Activated naive CD4-positive, alpha-beta T cell treated with anti-CD3 and anti-CD28 coated beads, Interleukin-2, amount 50 U/mL, for 24 hours (primary cell): ENCODE results near the gene SCAMP5.

Experiments used
- H3K27ac Mint-ChIP-seq: one replicate; pipeline ENCODE4 v1.8.0; 2021; ENCODE audit warnings: mild to moderate bottlenecking, mixed read lengths
- H3K27me3 Mint-ChIP-seq: one replicate; pipeline ENCODE4 v1.8.0; 2021; ENCODE audit warnings: mixed read lengths
- H3K36me3 Mint-ChIP-seq: one replicate; pipeline ENCODE4 v1.8.0; 2021; ENCODE audit warnings: mixed read lengths
- H3K4me1 Mint-ChIP-seq: one replicate; pipeline ENCODE4 v1.8.0; 2021; ENCODE audit warnings: mixed read lengths
- H3K4me3 Mint-ChIP-seq: one replicate; pipeline ENCODE4 v1.8.0; 2021; ENCODE audit warnings: mild to moderate bottlenecking, mixed read lengths
- H3K9me3 Mint-ChIP-seq: one replicate; pipeline ENCODE4 v1.8.0; 2021; ENCODE audit warnings: mixed read lengths

The SCAMP5 gene

DNA sequence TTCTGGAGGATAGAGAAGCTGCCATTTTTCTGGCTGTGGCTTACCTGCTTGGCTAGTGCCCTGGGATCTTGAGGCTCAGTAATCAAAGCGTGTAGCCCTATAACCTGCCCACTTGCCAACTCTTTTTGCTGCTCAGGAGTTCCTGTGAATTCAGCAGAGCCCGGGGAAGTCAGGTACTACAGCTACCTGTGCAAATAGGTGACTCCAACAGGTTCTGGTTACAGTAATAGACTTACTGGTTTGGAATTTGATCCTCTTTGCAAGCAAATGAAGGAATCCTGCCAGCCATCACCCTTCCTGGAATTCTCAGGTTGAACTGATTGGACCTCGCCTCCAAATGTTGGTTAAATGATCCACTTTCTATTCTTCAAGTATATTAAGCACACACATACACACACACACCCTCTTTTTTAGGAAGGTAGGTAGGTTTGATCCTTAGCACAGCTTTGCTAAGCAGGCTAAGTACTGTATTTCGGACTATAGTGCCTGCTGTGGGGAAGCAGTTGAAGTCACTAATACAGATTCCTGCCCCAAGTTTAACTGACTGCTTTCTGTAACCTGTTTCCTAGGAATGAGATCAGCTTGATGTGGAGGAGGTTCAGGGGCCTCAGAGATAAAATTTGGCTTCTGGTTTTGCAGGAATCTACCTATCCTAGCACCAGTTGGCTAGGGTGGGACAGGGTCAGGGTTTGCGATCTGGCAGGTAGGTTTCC lies 30.3 kb downstream of the SCAMP5 start:
- peaks cover 28% of the 10 kb centered on the region for H3K4me1 Mint-ChIP-seq
- no peaks in the 10 kb centered on the region for H3K27me3 Mint-ChIP-seq
- no peaks in the 10 kb centered on the region for H3K36me3 Mint-ChIP-seq
- H3K27ac Mint-ChIP-seq: peak overlapping the region; percentile 88
- H3K4me3 Mint-ChIP-seq: peak overlapping the region; percentile 96
- no peaks in the 10 kb centered on the region for H3K9me3 Mint-ChIP-seq

DNA sequence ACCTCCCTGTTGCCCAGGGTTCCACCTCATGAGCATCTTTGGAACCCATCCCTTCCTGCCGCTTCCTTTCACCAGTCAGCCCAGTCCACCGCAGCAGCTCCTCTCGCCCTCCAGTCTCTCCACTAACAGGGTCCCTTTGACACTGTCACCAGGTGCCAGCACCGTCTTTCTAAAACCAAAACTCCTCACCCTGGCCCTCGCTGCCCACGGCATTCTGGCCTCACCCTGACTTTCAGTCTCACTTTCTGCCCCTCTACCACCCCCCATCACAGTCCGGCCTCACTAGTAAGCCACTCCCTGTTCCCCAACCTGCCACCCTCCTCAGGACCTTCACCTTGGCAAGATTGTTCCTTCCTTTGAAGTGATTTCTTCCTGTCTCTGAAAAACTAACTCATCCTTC lies 32.2 kb downstream of the SCAMP5 start:
- no peaks in the 10 kb centered on the region for H3K36me3 Mint-ChIP-seq
- no peak overlapping the region for H3K4me3 Mint-ChIP-seq
- no peak overlapping the region for H3K27ac Mint-ChIP-seq
- H3K4me1 Mint-ChIP-seq: peaks cover 39% of the 10 kb centered on the region
- H3K9me3 Mint-ChIP-seq: no peaks in the 10 kb centered on the region
- no peaks in the 10 kb centered on the region for H3K27me3 Mint-ChIP-seq

DNA sequence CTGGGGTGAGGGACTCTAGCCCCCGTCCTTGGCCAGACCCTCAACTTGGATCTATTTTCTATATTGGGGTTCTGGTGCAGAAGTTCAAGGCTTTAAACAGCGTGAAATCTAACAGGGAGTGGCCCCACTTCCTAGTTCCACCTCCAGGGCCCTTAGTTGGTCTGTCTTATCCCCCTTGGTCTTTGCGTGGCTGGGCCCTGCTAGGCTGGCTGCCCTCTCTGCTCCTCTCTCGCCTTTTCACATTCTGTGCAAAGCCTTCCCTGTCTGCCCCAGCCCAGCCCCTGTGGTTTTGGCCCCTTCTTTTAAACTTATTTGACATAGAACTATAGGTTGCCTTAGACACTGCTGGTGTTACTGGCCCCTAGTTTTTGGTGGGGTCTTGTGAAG lies 33.6 kb downstream of the SCAMP5 start:
- Mint-ChIP-seq H3K36me3 (peaks cover 2% of the 10 kb centered on the region), H3K9me3 (no peaks in the 10 kb centered on the region), H3K4me3 (no peak overlapping the region), H3K27me3 (no peaks in the 10 kb centered on the region), H3K4me1 (peaks cover 36% of the 10 kb centered on the region), H3K27ac (peak overlapping the region; percentile 90)

DNA sequence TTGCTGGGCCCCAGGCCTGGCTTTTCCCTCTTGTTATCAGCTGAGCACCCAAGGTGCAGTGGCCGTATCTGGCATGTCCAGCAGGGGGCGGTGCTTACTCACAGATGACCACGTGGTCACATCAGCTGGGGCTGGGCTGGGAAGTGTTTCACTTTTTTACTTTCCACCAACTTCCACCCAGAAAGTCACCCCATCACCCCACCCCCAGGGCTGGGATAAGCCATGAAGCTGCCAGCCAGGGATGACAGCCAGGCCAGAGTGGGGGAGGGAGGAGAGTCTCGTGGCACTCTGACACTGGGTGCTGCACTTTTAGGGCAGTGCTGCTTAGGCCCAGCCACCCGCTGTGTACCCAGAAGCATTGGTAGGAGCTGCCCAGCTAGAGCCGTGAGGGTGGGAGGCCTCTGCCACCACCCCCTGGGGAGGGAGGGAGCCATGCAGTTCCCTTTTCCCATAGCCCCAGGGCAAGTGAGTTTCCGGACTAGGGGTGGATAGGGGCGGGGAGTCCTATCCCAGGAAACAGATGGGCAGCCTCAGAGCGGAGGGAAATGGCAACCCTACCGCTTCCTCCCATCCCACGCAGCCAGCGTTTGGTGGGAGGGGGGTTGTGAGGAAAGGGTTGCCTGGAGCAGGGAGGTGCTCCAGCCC lies 34.1 kb downstream of the SCAMP5 start:
- no peak overlapping the region for H3K4me3 Mint-ChIP-seq
- H3K4me1 Mint-ChIP-seq: peaks cover 32% of the 10 kb centered on the region
- peaks cover 2% of the 10 kb centered on the region for H3K36me3 Mint-ChIP-seq
- no peaks in the 10 kb centered on the region for H3K9me3 Mint-ChIP-seq
- H3K27me3 Mint-ChIP-seq: no peaks in the 10 kb centered on the region
- H3K27ac Mint-ChIP-seq: peak overlapping the region; percentile 90

DNA sequence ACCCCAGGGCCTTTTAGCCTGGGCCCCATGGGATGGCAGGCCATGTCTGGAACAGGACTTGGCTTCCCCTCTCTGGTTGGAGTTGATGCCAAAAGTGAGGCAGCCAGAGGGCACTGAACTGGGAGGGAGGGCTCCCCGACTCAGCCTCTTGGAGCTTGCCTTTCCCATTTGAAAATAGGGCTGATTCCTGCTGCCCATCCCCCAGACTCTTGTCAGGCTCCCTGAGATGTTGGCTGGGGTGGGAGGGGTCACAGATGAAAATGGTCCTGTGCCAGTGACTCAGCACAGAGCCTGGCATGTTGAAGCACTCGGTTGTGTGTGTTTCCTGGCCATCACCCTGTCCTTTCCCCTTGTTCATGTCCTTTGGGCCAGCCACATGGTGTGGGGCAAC lies 34.7 kb downstream of the SCAMP5 start:
- Mint-ChIP-seq H3K36me3 (peaks cover 2% of the 10 kb centered on the region), H3K4me3 (no peak overlapping the region), H3K9me3 (no peaks in the 10 kb centered on the region), H3K4me1 (peaks cover 27% of the 10 kb centered on the region), H3K27me3 (no peaks in the 10 kb centered on the region), H3K27ac (no peak overlapping the region)

DNA sequence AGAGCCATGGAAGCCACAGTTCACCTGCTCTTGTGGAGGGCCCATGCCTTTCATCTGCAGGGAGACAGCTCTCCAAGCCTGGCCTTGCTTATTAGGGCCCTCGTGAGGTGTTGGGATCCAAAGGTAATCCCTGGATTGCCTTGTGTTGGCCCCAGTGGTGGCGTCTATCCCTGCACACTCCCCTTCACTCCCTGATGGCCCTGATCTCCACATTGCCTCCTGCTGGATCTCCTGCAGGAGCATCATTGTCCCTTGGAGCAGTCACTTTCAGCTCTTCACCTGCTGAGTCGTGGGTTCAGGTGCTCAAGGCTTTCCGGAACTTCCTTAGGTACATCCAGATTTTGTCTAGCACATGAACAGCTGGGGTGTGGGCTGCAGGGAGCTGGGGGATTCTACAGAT lies 35.1 kb downstream of the SCAMP5 start:
- Mint-ChIP-seq H3K27me3 (no peaks in the 10 kb centered on the region), H3K4me1 (peaks cover 23% of the 10 kb centered on the region), H3K27ac (no peak overlapping the region), H3K36me3 (peaks cover 2% of the 10 kb centered on the region), H3K9me3 (no peaks in the 10 kb centered on the region), H3K4me3 (no peak overlapping the region)

DNA sequence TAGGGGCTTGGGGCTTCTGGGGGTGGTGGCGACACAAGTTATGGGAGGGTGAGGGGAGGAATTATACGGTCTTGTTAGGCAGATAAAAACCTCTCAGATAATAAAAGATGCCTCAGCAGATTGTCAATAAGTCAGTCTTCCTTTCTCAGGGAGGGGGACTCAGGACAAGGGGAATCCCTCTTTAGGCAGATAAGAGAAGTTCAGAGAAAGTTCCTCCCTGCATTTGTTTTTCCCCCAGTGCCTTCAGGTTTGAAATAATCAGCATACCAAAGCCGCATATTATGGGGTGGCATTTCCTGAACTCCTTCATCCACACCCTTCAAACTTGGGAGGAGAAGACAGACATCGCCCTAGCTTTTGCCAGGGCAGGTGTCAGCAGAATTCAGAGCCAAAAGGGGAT lies 36.5 kb downstream of the SCAMP5 start:
- no peak overlapping the region for H3K4me3 Mint-ChIP-seq
- no peak overlapping the region for H3K27ac Mint-ChIP-seq
- H3K36me3 Mint-ChIP-seq: peaks cover 4% of the 10 kb centered on the region
- H3K9me3 Mint-ChIP-seq: no peaks in the 10 kb centered on the region
- H3K4me1 Mint-ChIP-seq: peaks cover 21% of the 10 kb centered on the region
- no peaks in the 10 kb centered on the region for H3K27me3 Mint-ChIP-seq

DNA sequence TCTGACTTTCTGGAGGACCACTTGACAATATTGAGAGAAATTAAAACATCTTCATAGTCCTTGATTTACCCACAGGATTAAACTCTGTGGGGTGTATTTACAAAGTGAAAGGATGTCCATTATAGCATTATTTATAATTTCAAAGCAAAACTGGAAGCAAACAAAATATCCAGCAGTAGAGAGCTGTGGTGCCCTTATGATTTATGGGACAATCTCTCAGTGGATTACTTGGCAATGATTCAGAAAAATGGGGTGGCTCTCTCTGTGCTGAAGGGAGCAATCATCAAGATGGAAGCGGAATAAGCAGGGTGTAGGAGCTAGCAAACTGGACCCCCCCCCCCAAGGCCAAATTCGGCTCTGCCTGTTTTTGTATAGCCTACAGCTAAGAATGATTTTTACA lies 37.0 kb downstream of the SCAMP5 start:
- no peak overlapping the region for H3K27ac Mint-ChIP-seq
- no peaks in the 10 kb centered on the region for H3K9me3 Mint-ChIP-seq

DNA sequence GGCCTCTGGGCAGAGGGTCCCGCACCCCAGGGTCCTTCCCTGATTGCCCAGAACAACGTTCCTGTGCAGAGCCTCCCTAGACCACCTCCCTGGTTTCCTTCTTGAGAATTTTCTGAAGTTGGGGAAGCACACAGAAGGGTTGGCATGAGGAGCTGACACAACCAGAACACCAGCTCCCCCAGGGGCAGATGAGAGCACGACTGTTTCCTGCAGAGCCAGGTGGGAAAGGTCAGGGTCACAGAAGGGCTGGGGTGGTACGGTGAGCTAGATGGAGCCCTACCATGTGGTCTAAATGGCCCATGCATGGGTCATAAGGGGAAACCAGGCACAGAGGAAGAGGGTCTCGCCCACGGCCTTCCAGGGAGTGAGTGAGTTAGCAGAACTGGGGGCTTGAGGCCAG lies 38.4 kb downstream of the SCAMP5 start:
- Mint-ChIP-seq H3K36me3 (peaks cover 6% of the 10 kb centered on the region), H3K27ac (no peak overlapping the region), H3K27me3 (no peaks in the 10 kb centered on the region), H3K4me3 (no peak overlapping the region), H3K4me1 (peaks cover 33% of the 10 kb centered on the region), H3K9me3 (no peaks in the 10 kb centered on the region)

More for the DNA sequence above, 37.0 kb downstream of the SCAMP5 start:
- peaks cover 26% of the 10 kb centered on the region for H3K4me1 Mint-ChIP-seq
- H3K4me3 Mint-ChIP-seq: no peak overlapping the region
- H3K36me3 Mint-ChIP-seq: peaks cover 4% of the 10 kb centered on the region
- no peaks in the 10 kb centered on the region for H3K27me3 Mint-ChIP-seq

DNA sequence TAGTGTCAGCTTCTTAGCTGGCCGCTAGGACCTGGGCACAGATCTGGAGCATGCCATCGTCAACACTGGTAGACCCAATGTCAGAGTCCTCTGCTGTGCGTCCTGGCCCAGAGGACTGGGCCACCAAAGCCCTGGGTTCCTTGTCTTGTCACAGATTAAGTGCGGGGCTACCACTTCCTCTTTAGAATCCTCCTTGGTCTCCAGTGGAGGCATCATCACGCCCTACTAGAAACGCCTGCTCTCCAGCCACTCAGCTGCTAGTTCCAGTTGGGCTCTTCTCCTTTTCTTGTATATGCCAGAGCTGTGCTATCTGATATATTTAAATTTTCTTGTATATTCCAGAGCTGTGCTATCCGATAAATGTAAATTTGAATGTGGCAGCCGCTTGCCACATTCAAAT lies 39.3 kb downstream of the SCAMP5 start:
- Mint-ChIP-seq H3K36me3 (peaks cover 6% of the 10 kb centered on the region), H3K4me1 (peaks cover 28% of the 10 kb centered on the region), H3K4me3 (no peak overlapping the region), H3K27ac (no peak overlapping the region), H3K27me3 (no peaks in the 10 kb centered on the region), H3K9me3 (no peaks in the 10 kb centered on the region)

DNA sequence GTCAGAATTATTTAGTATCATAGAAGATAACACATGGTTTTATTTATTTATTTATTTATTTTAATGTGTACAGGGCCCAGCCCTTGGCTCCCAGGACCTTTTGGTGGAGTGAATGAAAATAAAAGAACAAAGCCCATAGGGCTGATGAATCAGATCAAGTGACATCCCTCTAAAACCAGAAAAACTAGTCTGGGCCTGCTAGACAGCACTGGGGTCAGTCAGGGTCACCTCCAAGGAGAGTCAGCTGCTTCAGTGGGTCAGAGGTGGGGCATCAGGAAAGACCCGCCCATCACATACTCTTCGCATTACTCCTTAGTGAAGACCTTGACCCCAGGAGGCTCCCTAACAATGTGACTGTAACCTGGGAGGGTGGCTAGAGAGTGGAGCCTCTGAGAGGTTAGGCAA lies 40.9 kb downstream of the SCAMP5 start:
- peaks cover 8% of the 10 kb centered on the region for H3K36me3 Mint-ChIP-seq
- H3K4me3 Mint-ChIP-seq: no peak overlapping the region
- peaks cover 24% of the 10 kb centered on the region for H3K4me1 Mint-ChIP-seq
- H3K27me3 Mint-ChIP-seq: no peaks in the 10 kb centered on the region
- no peaks in the 10 kb centered on the region for H3K9me3 Mint-ChIP-seq
- no peak overlapping the region for H3K27ac Mint-ChIP-seq

DNA sequence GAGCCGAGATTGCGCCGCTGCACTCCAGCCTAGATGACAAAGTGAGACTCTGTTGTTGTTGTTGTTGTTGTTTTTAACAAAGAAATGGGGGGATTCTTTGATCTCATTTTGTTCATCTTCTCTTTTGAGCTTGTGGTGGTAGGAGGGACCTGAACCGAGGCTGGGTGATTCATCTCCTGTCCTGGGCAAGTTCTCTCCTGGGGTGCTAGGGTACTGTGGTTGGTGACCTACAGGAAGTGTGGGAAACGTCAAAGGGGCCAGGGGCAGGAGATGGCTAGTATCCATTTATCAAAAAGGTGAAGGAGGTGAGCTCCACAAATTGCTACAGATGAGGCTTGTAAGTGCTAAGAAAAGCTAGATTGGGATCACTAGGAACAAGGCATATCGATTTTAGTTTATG lies 42.3 kb downstream of the SCAMP5 start:
- no peak overlapping the region for H3K4me3 Mint-ChIP-seq
- H3K27me3 Mint-ChIP-seq: no peaks in the 10 kb centered on the region
- H3K27ac Mint-ChIP-seq: no peak overlapping the region
- peaks cover 14% of the 10 kb centered on the region for H3K4me1 Mint-ChIP-seq
- H3K36me3 Mint-ChIP-seq: peaks cover 8% of the 10 kb centered on the region
- H3K9me3 Mint-ChIP-seq: no peaks in the 10 kb centered on the region

DNA sequence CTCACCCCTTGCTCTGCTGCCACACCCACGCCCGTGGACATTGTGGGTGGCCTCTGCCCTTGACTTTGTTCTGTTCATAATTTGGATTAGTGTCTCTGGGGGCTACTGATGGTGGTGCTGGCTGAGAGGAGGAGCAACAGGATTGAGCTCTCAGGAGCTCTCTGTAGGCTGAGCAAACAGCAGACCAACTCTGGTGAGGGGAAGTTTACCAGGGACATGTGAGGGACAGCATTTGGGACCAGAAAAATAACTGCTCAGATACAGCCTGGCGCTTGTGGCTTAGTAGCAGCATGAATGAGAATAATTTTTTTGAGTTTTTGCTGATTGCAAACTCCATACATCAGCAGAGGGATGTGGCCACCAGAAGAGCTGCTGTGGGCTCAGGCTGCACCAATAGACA lies 42.9 kb downstream of the SCAMP5 start:
- Mint-ChIP-seq H3K27me3 (no peaks in the 10 kb centered on the region), H3K4me1 (peaks cover 19% of the 10 kb centered on the region), H3K27ac (no peak overlapping the region), H3K9me3 (no peaks in the 10 kb centered on the region), H3K4me3 (no peak overlapping the region), H3K36me3 (peaks cover 7% of the 10 kb centered on the region)

DNA sequence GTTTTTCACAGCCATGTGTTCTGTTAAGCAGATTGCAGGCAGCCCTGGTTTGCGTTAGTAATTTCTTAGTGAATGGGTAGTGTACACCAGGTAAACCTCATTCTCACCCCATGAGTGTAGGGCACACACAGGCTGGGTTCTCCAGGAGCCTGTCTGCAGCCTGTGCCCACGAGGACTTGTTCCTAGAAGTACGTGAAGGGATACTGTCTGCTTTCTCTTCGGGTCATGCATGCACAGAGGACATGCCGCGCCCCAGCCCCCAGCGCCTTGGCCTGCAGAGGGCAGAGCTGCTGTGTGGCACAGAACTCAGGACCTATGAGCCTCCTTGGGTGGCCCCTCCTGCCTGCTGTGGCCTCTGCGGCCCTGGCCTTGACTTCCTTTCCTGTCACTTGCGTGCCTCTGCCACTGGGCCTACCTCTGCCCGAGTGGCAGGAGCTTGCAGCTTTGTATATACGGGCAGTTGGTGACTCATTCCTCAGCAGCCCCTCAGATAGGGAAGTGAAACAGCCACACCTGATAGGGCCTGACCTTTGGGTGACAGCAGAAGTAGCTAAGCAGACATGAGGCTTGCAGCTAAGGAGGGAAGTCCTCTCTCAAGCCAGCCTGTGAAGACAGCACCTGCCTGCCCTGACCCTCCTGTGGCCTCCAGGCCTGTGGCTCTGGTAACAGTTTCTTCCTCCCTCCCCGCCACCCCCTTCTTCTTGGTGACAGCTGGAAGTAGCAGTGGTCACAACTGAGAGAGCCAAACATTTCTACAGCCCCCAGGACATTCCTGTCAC lies 47.6 kb downstream of the SCAMP5 start:
- Mint-ChIP-seq H3K4me3 (no peak overlapping the region), H3K36me3 (peaks cover 3% of the 10 kb centered on the region), H3K27me3 (no peaks in the 10 kb centered on the region), H3K27ac (peak overlapping the region; percentile 23), H3K9me3 (no peaks in the 10 kb centered on the region), H3K4me1 (peaks cover 9% of the 10 kb centered on the region)

DNA sequence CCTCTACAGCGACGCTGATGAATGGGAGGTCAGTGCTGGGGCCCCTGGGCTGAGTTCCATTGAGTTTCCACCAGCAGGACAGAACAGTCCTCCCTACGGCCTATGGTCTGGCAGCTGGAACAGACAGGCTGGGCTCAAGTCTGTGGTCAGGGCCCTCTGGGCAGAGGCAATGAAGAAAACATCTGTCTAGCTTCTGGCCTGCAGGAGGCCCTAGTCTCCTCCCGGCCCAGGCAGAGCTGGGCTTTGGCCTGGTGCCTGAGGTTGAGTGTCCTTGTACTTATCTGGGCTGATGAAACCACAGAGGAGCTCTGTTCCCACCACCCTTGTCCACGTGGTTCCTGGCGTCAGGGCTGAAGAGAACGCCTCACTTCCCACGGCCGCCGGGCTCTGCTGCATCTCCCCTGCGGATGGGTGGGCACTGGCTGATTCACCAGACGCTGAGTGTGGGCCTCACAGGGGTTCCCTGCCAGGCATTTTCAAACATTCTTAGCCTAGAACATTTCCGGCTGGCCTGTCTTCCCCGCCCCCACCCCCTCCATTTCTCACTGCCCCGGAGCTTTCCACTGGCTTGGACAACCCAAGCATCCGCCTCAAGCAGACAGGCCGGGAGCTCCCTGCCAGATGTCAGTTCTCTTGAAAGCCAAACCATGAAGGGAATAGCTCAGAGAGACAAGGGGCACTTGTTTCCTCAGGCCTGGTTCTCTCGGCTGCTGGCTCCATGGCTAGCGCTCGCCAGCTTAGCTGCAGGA lies 48.3 kb downstream of the SCAMP5 start:
- H3K4me3 Mint-ChIP-seq: no peak overlapping the region
- H3K4me1 Mint-ChIP-seq: peaks cover 8% of the 10 kb centered on the region
- H3K27ac Mint-ChIP-seq: no peak overlapping the region
- H3K9me3 Mint-ChIP-seq: no peaks in the 10 kb centered on the region
- peaks cover 5% of the 10 kb centered on the region for H3K36me3 Mint-ChIP-seq
- no peaks in the 10 kb centered on the region for H3K27me3 Mint-ChIP-seq
